HEK293T (cell line): ENCODE data around the gene POTEB.
"Not testable (repeated sequence)": the region's sequence is repeated elsewhere in the genome, so short reads cannot be mapped to it uniquely, and the experiment has no call there.

Source experiments
- CTCF ChIA-PET: fragments of 350-600 bp; formaldehyde crosslinking; extraction: SDS; loops from one replicate; lab custom pipeline; 2021; ENCODE audit warnings: antibody characterized with exemption, inconsistent platforms; lab: Yijun Ruan, JAX
- POLR2A ChIA-PET: fragments of 350-600 bp; formaldehyde crosslinking; extraction: SDS; loops from one replicate; lab custom pipeline; 2020; ENCODE audit warnings: antibody characterized with exemption, inconsistent platforms; lab: Yijun Ruan, JAX
- DNase-seq: peaks from one replicate; pipeline ENCODE4 v3.0.0; 2012; ENCODE audit warnings: mixed read lengths; ENCODE audit errors: extremely low spot score

POTEB gene

GRCh38 chr15:21877635-21878034, at the start of gene POTEB:
Gene POTEB (minus strand): TSS chr15:21877735. CDS start chr15:21877246, 489 bp downstream.
- CTCF ChIA-PET, POLR2A ChIA-PET, DNase-seq: not testable (repeated sequence)

DNA sequence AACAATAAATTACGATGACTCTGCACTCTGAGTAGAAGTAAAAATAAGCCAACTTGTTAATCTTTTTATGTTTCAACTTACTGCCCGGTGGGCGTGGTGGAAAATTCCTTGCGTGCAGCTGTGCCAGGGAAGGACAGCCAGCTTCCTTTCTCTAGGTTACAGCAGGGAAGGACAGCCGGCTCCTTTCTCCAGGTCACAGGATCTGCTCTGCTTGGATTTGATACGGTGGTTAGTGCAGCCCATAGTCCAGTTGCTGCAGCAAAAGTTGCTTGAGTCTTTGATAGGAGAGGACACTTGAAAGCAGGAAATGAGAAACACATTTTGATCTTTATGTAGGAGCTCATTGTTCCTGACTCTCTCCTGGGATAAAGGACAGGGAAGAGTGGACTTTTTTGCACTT, 13.4 kb upstream of the POTEB start:
- POLR2A ChIA-PET, CTCF ChIA-PET, DNase-seq: not testable (repeated sequence)

GRCh38 chr15:21889542-21889941, 12.0 kb upstream of the POTEB start:
- DNase-seq, POLR2A ChIA-PET, CTCF ChIA-PET: not testable (repeated sequence)

- DNase-seq, POLR2A ChIA-PET, CTCF ChIA-PET: not testable (repeated sequence)
These were observed 38.7 kb downstream of the POTEB start for GRCh38 chr15:21838831-21839230.
